BJ (cell line): ENCODE measurements around the gene GMNN. TPM values are rescaled to one million over a fixed set of nuclear protein-coding genes. Genes with fewer than 3 reads are reported as not detected.

Source experiments
- CTCF ChIA-PET: fragments of 350-600 bp; formaldehyde crosslinking; extraction: SDS; loops from one replicate; lab custom pipeline; 2021; ENCODE audit warnings: antibody characterized with exemption, inconsistent platforms; lab: Yijun Ruan, JAX
- POLR2A ChIA-PET: fragments of 300-600 bp; sonication (Branson Sonifier 250); formaldehyde crosslinking; extraction: SDS; loops from one replicate; lab custom pipeline; 2021; ENCODE audit warnings: antibody characterized with exemption; lab: Charles Lee
- DNase-seq: peaks from one replicate; pipeline ENCODE4 v3.0.0-alpha.2; 2011; ENCODE audit warnings: low read depth
- H3K27me3 ChIP-seq: 2 replicates; pipeline ENCODE4 v1.6.0; 2011; ENCODE audit warnings: low read length; ENCODE audit not compliant: control insufficient read depth, insufficient read depth
- H3K36me3 ChIP-seq: 2 replicates; pipeline ENCODE4 v1.5.1; 2011; ENCODE audit warnings: low read length; ENCODE audit not compliant: control insufficient read depth, insufficient read depth
- H3K4me3 ChIP-seq: 2 replicates; pipeline ENCODE4 v1.5.1; 2011; ENCODE audit warnings: low read depth, mild to moderate bottlenecking, control low read depth, low read length
- CTCF ChIP-seq: IDR thresholded peaks from 2 replicates; pipeline ENCODE4 v1.5.1; 2011; ENCODE audit warnings: low read depth, mild to moderate bottlenecking, control low read depth, inconsistent platforms, low read length, moderate library complexity; ENCODE audit not compliant: insufficient read depth
- polyA plus RNA-seq: library from polyadenylated mRNA; depleted of rRNA; stranded (reverse); fragments of >200 nt; gene quantifications from 2 replicates; pipeline ENCODE4 v1.2.3, GENCODE V29; 2011

Gene GMNN
- polyA plus RNA-seq, 1 experiment: 13.4 TPM

DNA sequence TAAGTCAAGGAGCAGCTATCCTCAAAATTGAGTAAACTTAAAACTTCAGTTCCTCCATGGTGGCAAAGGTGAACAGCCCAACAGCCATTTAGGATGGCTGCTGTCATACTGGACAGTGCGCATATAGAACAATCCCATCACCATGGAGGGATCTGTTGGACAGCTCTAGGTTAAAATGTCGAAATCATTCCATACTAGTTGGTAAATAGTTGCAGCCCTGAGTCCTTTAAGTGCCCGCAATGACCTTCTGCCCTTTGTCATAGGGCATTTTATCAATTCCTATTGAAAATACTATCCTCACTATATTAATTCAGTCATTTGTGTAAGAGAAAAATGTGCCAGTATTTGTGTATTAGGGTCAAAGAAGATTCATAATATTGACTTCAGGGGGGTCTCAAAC, 32.8 kb downstream of the GMNN start:
- H3K27me3 ChIP-seq: no peaks in the 10 kb centered on the region
- no peak overlapping the region for H3K4me3 ChIP-seq
- CTCF ChIA-PET: interaction anchor here (1.3 kb wide), 1 partner anchor 20 kb away, joined by 3 read pairs; no protein-coding TSS in a partner anchor
- TF ChIP-seq CTCF: no peak
- POLR2A ChIA-PET: no interaction called here
- H3K36me3 ChIP-seq: peaks cover 17% of the 10 kb centered on the region
- DNase-seq: no peak

DNA sequence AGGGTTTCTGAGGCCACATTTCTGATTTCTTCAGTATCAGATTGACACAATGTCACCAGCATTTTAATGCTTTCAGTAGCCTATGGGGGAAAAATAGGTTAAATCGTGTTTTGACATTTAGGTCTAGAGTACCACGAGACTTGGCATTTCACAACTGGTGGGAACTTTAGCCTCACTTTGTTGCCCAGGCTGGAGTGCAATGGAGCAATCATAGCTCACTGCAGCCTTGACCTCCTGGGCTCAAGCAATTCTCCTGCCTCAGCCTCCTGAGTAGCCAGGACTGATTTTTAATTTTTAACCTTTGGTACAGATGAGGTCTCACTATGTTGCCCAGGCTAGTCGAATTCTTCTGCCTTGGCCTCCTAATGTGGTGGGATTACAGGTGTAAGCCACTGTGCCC, 35.0 kb downstream of the GMNN start:
- Histone ChIP-seq H3K27me3 (no peaks in the 10 kb centered on the region), H3K4me3 (no peak overlapping the region), H3K36me3 (peaks cover 17% of the 10 kb centered on the region)
- no peak for TF ChIP-seq CTCF
- POLR2A ChIA-PET: interaction anchor here (0.5 kb wide), 1 partner anchor 31 kb away, joined by 3 read pairs; no protein-coding TSS in a partner anchor
- DNase-seq: no peak
- CTCF ChIA-PET: no interaction called here

DNA sequence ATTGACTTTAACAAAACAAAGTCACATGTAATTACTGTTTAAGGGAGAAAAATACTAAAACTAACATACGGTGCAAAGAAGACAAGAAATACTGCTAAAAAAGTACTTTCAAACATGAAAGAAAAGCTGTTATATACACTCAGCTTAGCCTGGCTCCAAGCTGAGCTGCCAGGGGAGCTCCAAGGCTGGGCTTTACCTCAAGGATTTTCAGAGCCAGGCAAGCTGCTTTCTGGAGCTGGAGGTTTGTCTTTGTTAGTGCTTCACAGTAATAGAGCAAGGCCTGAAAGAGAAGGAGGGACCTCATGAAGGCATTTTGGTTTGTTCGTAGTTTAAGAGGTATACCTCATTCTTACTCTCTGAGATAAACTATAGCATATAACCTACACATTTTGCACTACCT, 43.6 kb downstream of the GMNN start:
- POLR2A ChIA-PET: no interaction called here
- CTCF ChIA-PET: interaction anchor here (1.2 kb wide), 1 partner anchor 10 kb away, joined by 3 read pairs; no protein-coding TSS in a partner anchor

GRCh38 chr6:24821860-24822444, 47.2 kb downstream of the GMNN start:
- POLR2A ChIA-PET: no interaction called here

More for the DNA sequence above, 43.6 kb downstream of the GMNN start:
- Histone ChIP-seq H3K27me3 (no peaks in the 10 kb centered on the region), H3K36me3 (peaks cover 13% of the 10 kb centered on the region), H3K4me3 (no peak overlapping the region)
- no peak for DNase-seq
- TF ChIP-seq CTCF: no peak

DNA sequence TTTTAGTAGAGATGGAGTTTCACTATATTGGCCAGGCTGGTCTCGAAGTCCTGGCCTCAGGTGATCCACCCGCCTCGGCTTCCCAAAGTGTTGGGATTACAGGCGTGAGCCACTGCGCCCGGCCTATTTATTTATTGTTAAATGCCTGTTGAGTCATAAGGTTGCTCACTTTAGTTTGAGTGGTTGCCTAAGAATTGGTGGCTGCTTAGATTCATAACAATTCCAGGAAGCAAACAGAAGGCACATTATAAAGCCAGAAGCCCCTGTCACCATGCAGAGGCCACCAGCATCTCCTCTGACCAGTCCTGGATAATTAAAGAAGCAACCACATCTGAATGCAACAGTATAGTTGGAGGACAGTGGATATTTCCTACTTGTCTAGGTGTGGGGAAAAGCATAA, 48.0 kb downstream of the GMNN start:
- DNase-seq: no peak
- POLR2A ChIA-PET: no interaction called here
- Histone ChIP-seq H3K27me3 (no peaks in the 10 kb centered on the region), H3K4me3 (no peak overlapping the region), H3K36me3 (peaks cover 24% of the 10 kb centered on the region)
- CTCF ChIA-PET: interaction anchor here (0.9 kb wide), 1 partner anchor 248 kb away, joined by 3 read pairs; no protein-coding TSS in a partner anchor
- TF ChIP-seq CTCF: no peak

More at GRCh38 chr6:24821860-24822444, 47.2 kb downstream of the GMNN start:
- H3K4me3 ChIP-seq: no peak overlapping the region
- no peak for DNase-seq
- TF ChIP-seq CTCF: no peak
- H3K27me3 ChIP-seq: no peaks in the 10 kb centered on the region
- CTCF ChIA-PET: interaction anchor here (0.7 to 0.9 kb wide), 2 partner anchors 17 to 196 kb away, joined by 3 read pairs; no protein-coding TSS in a partner anchor
- H3K36me3 ChIP-seq: peaks cover 20% of the 10 kb centered on the region
